OCI-LY3 (cell line): ENCODE measurements around the gene KLK2.
"Not testable (repeated sequence)": the region's sequence is repeated elsewhere in the genome, so short reads cannot be mapped to it uniquely, and the experiment has no call there.

Source experiments
- H2AFZ ChIP-seq: fragments of 200-600, 300-600 bp; shearing (Covaris generic); 2 replicates; pipeline ENCODE4 v1.6.0; 2014; ENCODE audit warnings: antibody characterized with exemption, low read depth, low read length
- H3K27ac ChIP-seq: fragments of 200-600, 300-600 bp; sonication (generic); 2 replicates; pipeline ENCODE4 v1.5.1; 2014; ENCODE audit warnings: mild to moderate bottlenecking, low read length, moderate library complexity, mixed read lengths
- H3K27me3 ChIP-seq: fragments of 200-600, 300-600 bp; sonication (generic); 2 replicates; pipeline ENCODE4 v1.6.1; 2014; ENCODE audit warnings: low read depth, low read length, mixed read lengths
- H3K36me3 ChIP-seq: fragments of 200-600, 300-600 bp; sonication (generic); replicated peaks from 2 replicates; pipeline ENCODE3; 2014; ENCODE audit warnings: low read depth, low read length, mixed read lengths
- H3K4me1 ChIP-seq: fragments of 300-600, 200-600 bp; sonication (generic); 2 replicates; pipeline ENCODE4 v1.6.1; 2014; ENCODE audit warnings: low read length, mixed read lengths
- H3K4me2 ChIP-seq: fragments of 200-600, 300-600 bp; sonication (generic); 2 replicates; pipeline ENCODE4 v1.6.1; 2014; ENCODE audit warnings: low read length, mixed read lengths
- H3K4me3 ChIP-seq: fragments of 300-600, 200-600 bp; sonication (generic); 2 replicates; pipeline ENCODE4 v1.5.1; 2014; ENCODE audit warnings: antibody characterized with exemption, mild to moderate bottlenecking, low read length, moderate library complexity
- H3K79me2 ChIP-seq: fragments of 300-600, 200-600 bp; shearing (Covaris generic); 2 replicates; pipeline ENCODE4 v1.6.1; 2014; ENCODE audit warnings: mild to moderate bottlenecking, low read length, mixed read lengths
- H3K9ac ChIP-seq: fragments of 300-600, 200-600 bp; shearing (Covaris generic); 2 replicates; pipeline ENCODE4 v1.6.0; 2014; ENCODE audit warnings: mild to moderate bottlenecking, low read length, moderate library complexity
- H3K9me3 ChIP-seq: fragments of 200-600, 300-600 bp; shearing (Covaris generic); 2 replicates; pipeline ENCODE4 v1.6.1; 2014; ENCODE audit warnings: low read length, mixed read lengths; ENCODE audit not compliant: insufficient read depth
- H4K20me1 ChIP-seq: fragments of 200-600, 300-600 bp; sonication (generic); 2 replicates; pipeline ENCODE4 v1.6.1; 2016; ENCODE audit warnings: low read length, mixed read lengths; ENCODE audit not compliant: insufficient read depth
- CTCF ChIP-seq: fragments of 200-600, 300-600 bp; sonication (generic); IDR thresholded peaks from 2 replicates; pipeline ENCODE4 v1.5.1; 2014; ENCODE audit warnings: antibody characterized with exemption, low read length, low read depth
- EZH2phosphoT487 ChIP-seq: fragments of 200-600 bp; shearing (Covaris generic); IDR thresholded peaks from 2 replicates; pipeline ENCODE4 v1.6.1; 2018; ENCODE audit warnings: antibody characterized with exemption, mixed run types, low read depth

KLK2 gene

GRCh38 chr19:50894478-50895356, 21.5 kb downstream of the KLK2 start:
- Histone ChIP-seq H3K9ac (no peak overlapping the region), H3K9me3 (peaks cover 6% of the 10 kb centered on the region; the same call in 1 of the 2 replicates), H3K4me1 (peaks cover 46% of the 10 kb centered on the region), H3K4me2 (no peak overlapping the region), H3K79me2 (no peaks in the 10 kb centered on the region), H3K4me3 (no peak overlapping the region), H4K20me1 (no peaks in the 10 kb centered on the region), H3K36me3 (no peaks in the 10 kb centered on the region), H2AFZ (no peak overlapping the region), H3K27me3 (0 out of 2 replicates have a peak, but pooled peaks cover 2% of the 10 kb centered on the region), H3K27ac (no peak overlapping the region)
- TF ChIP-seq EZH2phosphoT487 = no peak
- no peak for TF ChIP-seq CTCF

GRCh38 chr19:50896089-50896590, 22.9 kb downstream of the KLK2 start:
- H2AFZ ChIP-seq, H3K79me2 ChIP-seq, H3K36me3 ChIP-seq, H3K9me3 ChIP-seq, H3K9ac ChIP-seq, H4K20me1 ChIP-seq, H3K27me3 ChIP-seq, H3K4me3 ChIP-seq: not testable (repeated sequence)
- Histone ChIP-seq H3K4me1 (peaks cover 37% of the 10 kb centered on the region), H3K4me2 (peak overlapping the region; percentile 85), H3K27ac (peak overlapping the region; percentile 78)

- Histone ChIP-seq H3K9ac (peak overlapping the region; percentile 47; the same call in 1 of the 2 replicates), H4K20me1 (no peaks in the 10 kb centered on the region), H3K27me3 (0 out of 2 replicates have a peak, but pooled peaks cover 7% of the 10 kb centered on the region), H3K4me2 (peak overlapping the region; percentile 85), H3K4me1 (peaks cover 31% of the 10 kb centered on the region), H3K4me3 (peak overlapping the region; percentile 56), H3K36me3 (no peaks in the 10 kb centered on the region), H3K79me2 (no peaks in the 10 kb centered on the region), H2AFZ (peak overlapping the region; percentile 44), H3K27ac (peak overlapping the region; percentile 78), H3K9me3 (peaks cover 6% of the 10 kb centered on the region; the same call in 1 of the 2 replicates)
- no peak for TF ChIP-seq CTCF
- no peak for TF ChIP-seq EZH2phosphoT487
Measured at GRCh38 chr19:50896591-50897190, 23.5 kb downstream of the KLK2 start.

DNA sequence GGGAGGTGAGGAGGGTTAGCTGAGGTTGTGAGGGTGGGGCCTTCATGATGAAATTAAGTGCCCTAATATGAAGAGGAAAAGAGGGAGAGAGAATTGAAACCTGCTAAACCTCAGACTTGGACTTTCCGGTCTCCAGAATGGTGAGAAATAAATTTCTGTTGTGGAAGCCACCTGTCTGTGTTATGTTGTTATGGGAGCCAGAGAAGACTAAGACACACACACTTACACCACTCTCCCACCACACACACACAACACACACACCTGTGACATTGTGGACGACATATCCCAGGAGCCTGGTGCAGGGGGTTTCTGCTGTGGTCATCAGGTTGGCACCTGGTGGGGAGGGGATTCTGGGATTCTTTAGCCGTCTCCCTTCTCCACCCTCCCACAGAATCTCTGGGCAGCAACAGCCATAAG, 24.0 kb downstream of the KLK2 start:
- Histone ChIP-seq H3K4me3 (peak overlapping the region; percentile 56), H3K27ac (peak overlapping the region; percentile 78), H3K9ac (peak overlapping the region; percentile 47; the same call in 1 of the 2 replicates), H3K4me1 (peaks cover 29% of the 10 kb centered on the region), H3K27me3 (0 out of 2 replicates have a peak, but pooled peaks cover 7% of the 10 kb centered on the region), H3K36me3 (no peaks in the 10 kb centered on the region), H2AFZ (peak overlapping the region; percentile 44), H3K4me2 (peak overlapping the region; percentile 85), H3K9me3 (peaks cover 6% of the 10 kb centered on the region; the same call in 1 of the 2 replicates), H4K20me1 (no peaks in the 10 kb centered on the region), H3K79me2 (no peaks in the 10 kb centered on the region)
- TF ChIP-seq CTCF (no peak), EZH2phosphoT487 (no peak)
